GM19438 (cell line): Measurements from ENCODE around the gene TAOK1.

Experiments
- ATAC-seq: cut with Tn5 transposase; IDR thresholded peaks from one replicate; pipeline ENCODE4 v1.9.1; 2021; ENCODE audit warnings: low read depth; ENCODE audit not compliant: unreplicated experiment

Gene TAOK1

GRCh38 chr17:29578626-29579485 lies 188.7 kb downstream of the TAOK1 start:
- ATAC-seq: no peak

- no peak for ATAC-seq
Measured at GRCh38 chr17:29579866-29580771, 190.0 kb downstream of the TAOK1 start.

- no peak for ATAC-seq
Measured at GRCh38 chr17:29581583-29582253, 191.6 kb downstream of the TAOK1 start.

GRCh38 chr17:29582254-29582765 lies 192.1 kb downstream of the TAOK1 start:
- ATAC-seq: no peak

- no peak for ATAC-seq
Measured at GRCh38 chr17:29582772-29583171, 192.6 kb downstream of the TAOK1 start.

- ATAC-seq: no peak
Measured at GRCh38 chr17:29583324-29584248, 193.4 kb downstream of the TAOK1 start.

GRCh38 chr17:29584452-29585079 lies 194.4 kb downstream of the TAOK1 start:
- no peak for ATAC-seq

GRCh38 chr17:29585080-29585751 lies 195.1 kb downstream of the TAOK1 start:
- ATAC-seq: no peak

- ATAC-seq: no peak
Measured at GRCh38 chr17:29586676-29587469, 196.7 kb downstream of the TAOK1 start.

GRCh38 chr17:29587591-29587990 lies 197.4 kb downstream of the TAOK1 start:
- no peak for ATAC-seq

GRCh38 chr17:29588017-29588561 lies 197.9 kb downstream of the TAOK1 start:
- ATAC-seq: no peak

- ATAC-seq: peak; percentile 3
Measured at GRCh38 chr17:29588562-29589411, 198.6 kb downstream of the TAOK1 start.

GRCh38 chr17:29589524-29590410 lies 199.6 kb downstream of the TAOK1 start, which contains the start of gene GIT1:
TSS of gene GIT1 (minus strand) at chr17:29589648. CDS start at chr17:29589378, 270 bp downstream.
- ATAC-seq: peak; percentile 46

- ATAC-seq: no peak
Measured at GRCh38 chr17:29590411-29591145, 200.4 kb downstream of the TAOK1 start.
